CD4-positive, alpha-beta T cell (primary cell): ENCODE results near the gene FGF4. TPM values are rescaled to one million over a fixed set of nuclear protein-coding genes. Genes with fewer than 3 reads are reported as not detected.

Experiments
- ATAC-seq: fragments of 200-7000 bp; cut with Tn5 transposase; one replicate; pipeline ENCODE4 v1.10.0; 2022; ENCODE audit warnings: mild to moderate bottlenecking; ENCODE audit not compliant: poor library complexity
- CTCF ChIA-PET: fragments of 350-600 bp; sonication (Branson Sonifier 250); formaldehyde crosslinking; loops from one replicate; lab custom pipeline; 2021; ENCODE audit warnings: antibody characterized with exemption, inconsistent platforms; lab: Charles Lee
- POLR2A ChIA-PET: fragments of 350-600 bp; sonication (Branson Sonifier 250); formaldehyde crosslinking; loops from one replicate; lab custom pipeline; 2021; ENCODE audit warnings: antibody characterized with exemption, inconsistent platforms; lab: Charles Lee
- DNase-seq, 14 experiments: peaks; one replicate each; pipeline ENCODE4 v3.0.0-alpha.2; 2013 to 2020; ENCODE audit warnings: mixed read lengths in 2 of 14
- H3K27ac ChIP-seq, 2 donors: one replicate each; pipeline versions ENCODE4 v1.5.1 to v1.7.0; 2013; ENCODE audit warnings: low read length in 2 of 2, low read depth in 1 of 2, mild to moderate bottlenecking in 1 of 2
- H3K27me3 ChIP-seq, 2 experiments: 1 replicate in 1 of 2; 2 replicates in 1 of 2; pipeline versions ENCODE4 v1.6.1 to v1.7.0; 2013; ENCODE audit warnings: low read length in 2 of 2, control low read depth in 1 of 2, mild to moderate bottlenecking in 1 of 2, moderate library complexity in 1 of 2; ENCODE audit not compliant: insufficient read depth in 2 of 2, control insufficient read depth in 1 of 2
- H3K36me3 ChIP-seq: one replicate; pipeline ENCODE4 v1.6.1; 2013; ENCODE audit warnings: low read length, control low read depth; ENCODE audit not compliant: insufficient read depth
- H3K4me1 ChIP-seq: one replicate; pipeline ENCODE4 v1.6.1; 2013; ENCODE audit warnings: low read length, control low read depth; ENCODE audit not compliant: insufficient read depth
- H3K4me3 ChIP-seq: one replicate; pipeline ENCODE4 v1.5.1; 2013; ENCODE audit warnings: mild to moderate bottlenecking, low read length, moderate library complexity
- H3K9me3 ChIP-seq, 2 experiments: 1 replicate in 1 of 2; 2 replicates in 1 of 2; pipeline versions ENCODE4 v1.6.1 to v1.7.0; 2013; ENCODE audit warnings: low read length in 2 of 2, mild to moderate bottlenecking in 2 of 2, control low read depth in 1 of 2, moderate library complexity in 1 of 2; ENCODE audit not compliant: control insufficient read depth in 1 of 2, insufficient read depth in 1 of 2
- H3K27ac Mint-ChIP-seq: one replicate; pipeline ENCODE4 v1.8.0; 2020; ENCODE audit warnings: mixed read lengths
- H3K27me3 Mint-ChIP-seq: one replicate; pipeline ENCODE4 v1.8.0; 2021; ENCODE audit warnings: mixed read lengths
- H3K36me3 Mint-ChIP-seq: one replicate; pipeline ENCODE4 v1.8.0; 2021; ENCODE audit warnings: low read depth, mixed read lengths
- H3K4me1 Mint-ChIP-seq: one replicate; pipeline ENCODE4 v1.8.0; 2021; ENCODE audit warnings: low read depth, mixed read lengths
- H3K4me3 Mint-ChIP-seq: one replicate; pipeline ENCODE4 v1.8.0; 2020; ENCODE audit warnings: mild to moderate bottlenecking, mixed read lengths
- H3K9me3 Mint-ChIP-seq: one replicate; pipeline ENCODE4 v1.8.0; 2020; ENCODE audit warnings: mixed read lengths
- CTCF ChIP-seq: fragments of 200-600 bp; IDR thresholded peaks from one replicate; pipeline ENCODE4 v1.8.0; 2022; ENCODE audit warnings: antibody characterized with exemption, mild to moderate bottlenecking
- intact Hi-C, 2 experiments: fragments of 100-400 bp; cut with DNase I in 1 of 2; cut with micrococcal nuclease in 1 of 2; formaldehyde crosslinking; loops; one replicate each; pipeline versions ENCODE4 v1.15.1 to v1.9.0; 2023 to 2025; cut with DNase I, micrococcal nuclease
- total RNA-seq, 174 experiments: library from RNA in 2 of 174; stranded (reverse) in 2 of 174; gene quantifications; one replicate each; pipeline ENCODE4 v1.2.3 and lab custom pipeline; 2021 to 2026

The FGF4 gene
- total RNA-seq, 2 experiments from 2014 or later = not detected

- H3K4me1 ChIP-seq = no peaks in the 10 kb centered on the region
- no peak overlapping the region for H3K27ac Mint-ChIP-seq
- no peaks in the 10 kb centered on the region for H3K9me3 Mint-ChIP-seq
- ChIA-PET CTCF (no interaction called here), POLR2A (no interaction called here)
- peaks cover 17% of the 10 kb centered on the region for H3K27me3 Mint-ChIP-seq
- no peak for DNase-seq
- H3K9me3 ChIP-seq = peaks cover 0 to 6% of the 10 kb centered on the region in 2 experiments
- H3K4me1 Mint-ChIP-seq = no peaks in the 10 kb centered on the region
- no peak overlapping the region for H3K27ac ChIP-seq
- intact Hi-C loops = no loop called here
- no peak for TF ChIP-seq CTCF
- no peak for ATAC-seq
- H3K4me3 ChIP-seq = no peak overlapping the region
- H3K36me3 Mint-ChIP-seq = no peaks in the 10 kb centered on the region
- H3K4me3 Mint-ChIP-seq = no peak overlapping the region
- H3K36me3 ChIP-seq = no peaks in the 10 kb centered on the region
- H3K27me3 ChIP-seq = peaks cover 4 to 5% of the 10 kb centered on the region in 2 experiments
Measured at GRCh38 chr11:69746140-69746539, 29.0 kb downstream of the FGF4 start.

GRCh38 chr11:69745201-69745600 is 29.9 kb downstream of the FGF4 start:
- H3K4me3 Mint-ChIP-seq = no peak overlapping the region
- intact Hi-C loops = no loop called here
- ChIA-PET CTCF (no interaction called here), POLR2A (no interaction called here)
- H3K27ac ChIP-seq = no peak overlapping the region
- H3K36me3 ChIP-seq = no peaks in the 10 kb centered on the region
- peaks cover 12% of the 10 kb centered on the region for H3K27me3 Mint-ChIP-seq
- H3K27ac Mint-ChIP-seq = no peak overlapping the region
- peaks cover 4 to 5% of the 10 kb centered on the region in 2 experiments for H3K27me3 ChIP-seq
- H3K4me3 ChIP-seq = no peak overlapping the region
- no peaks in the 10 kb centered on the region for H3K36me3 Mint-ChIP-seq
- H3K4me1 Mint-ChIP-seq = no peaks in the 10 kb centered on the region
- no peaks in the 10 kb centered on the region for H3K4me1 ChIP-seq
- no peaks in the 10 kb centered on the region for H3K9me3 Mint-ChIP-seq
- H3K9me3 ChIP-seq = peaks cover 0 to 6% of the 10 kb centered on the region in 2 experiments
- no peak for DNase-seq
- ATAC-seq = no peak
- TF ChIP-seq CTCF = no peak

GRCh38 chr11:69744435-69744834 is 30.7 kb downstream of the FGF4 start:
- Mint-ChIP-seq H3K27ac (no peak overlapping the region), H3K9me3 (no peaks in the 10 kb centered on the region), H3K27me3 (peaks cover 12% of the 10 kb centered on the region), H3K4me3 (no peak overlapping the region), H3K4me1 (no peaks in the 10 kb centered on the region), H3K36me3 (no peaks in the 10 kb centered on the region)
- Histone ChIP-seq H3K9me3 (peaks cover 0 to 6% of the 10 kb centered on the region in 2 experiments), H3K4me1 (no peaks in the 10 kb centered on the region), H3K27me3 (peaks cover 4 to 5% of the 10 kb centered on the region in 2 experiments), H3K36me3 (no peaks in the 10 kb centered on the region), H3K4me3 (no peak overlapping the region), H3K27ac (no peak overlapping the region)
- no peak for ATAC-seq
- no peak for TF ChIP-seq CTCF
- CTCF ChIA-PET = no interaction called here
- POLR2A ChIA-PET = no interaction called here
- DNase-seq = no peak
- intact Hi-C loops = no loop called here
